Osteoblast (primary cell): Measurements from ENCODE around the gene NHLH1. TPM values are rescaled to one million over a fixed set of nuclear protein-coding genes. Genes with fewer than 3 reads are reported as not detected.

Experiments used
- DNase-seq: peaks from one replicate; pipeline ENCODE4 v3.0.0; 2011; ENCODE audit warnings: low spot score, mixed read lengths; ENCODE audit not compliant: insufficient read length; ENCODE audit errors: missing footprints
- H2AFZ ChIP-seq: 2 replicates; pipeline ENCODE4 v1.6.0; 2011; ENCODE audit warnings: mild to moderate bottlenecking, low read length
- H3K27ac ChIP-seq: 2 replicates; pipeline ENCODE4 v1.5.1; 2011; ENCODE audit warnings: mild to moderate bottlenecking, low read depth, low read length, moderate library complexity
- H3K27me3 ChIP-seq: 2 replicates; pipeline ENCODE4 v1.6.0; 2012; ENCODE audit warnings: mild to moderate bottlenecking, control low read depth, inconsistent platforms, low read length, moderate library complexity; ENCODE audit not compliant: insufficient read depth
- H3K36me3 ChIP-seq: 2 replicates; pipeline ENCODE4 v1.5.1; 2011; ENCODE audit warnings: mild to moderate bottlenecking, low read length, control low read depth, moderate library complexity; ENCODE audit not compliant: insufficient read depth
- H3K4me1 ChIP-seq: 2 replicates; pipeline ENCODE4 v1.5.1; 2011; ENCODE audit warnings: mild to moderate bottlenecking, low read length, control low read depth, moderate library complexity; ENCODE audit not compliant: insufficient read depth
- H3K4me2 ChIP-seq: 2 replicates; pipeline ENCODE4 v1.6.0; 2011; ENCODE audit warnings: mild to moderate bottlenecking, low read length; ENCODE audit not compliant: insufficient read depth
- H3K4me3 ChIP-seq: fragments of 200-600 bp; sonication (generic); 3 replicates; pipeline ENCODE4 v1.5.1; 2012; ENCODE audit warnings: mild to moderate bottlenecking, low read length, inconsistent platforms; ENCODE audit not compliant: insufficient read depth
- H3K79me2 ChIP-seq: 2 replicates; pipeline ENCODE4 v1.6.0; 2012; ENCODE audit warnings: mild to moderate bottlenecking, low read length, control low read depth, inconsistent platforms; ENCODE audit not compliant: insufficient read depth
- H3K9me3 ChIP-seq: 2 replicates; pipeline ENCODE4 v1.5.1; 2011; ENCODE audit warnings: low read depth, low read length, control low read depth
- H4K20me1 ChIP-seq: 2 replicates; pipeline ENCODE4 v1.6.0; 2012; ENCODE audit warnings: mild to moderate bottlenecking, low read length, control low read depth; ENCODE audit not compliant: insufficient read depth
- CTCF ChIP-seq: IDR thresholded peaks from 2 replicates; pipeline ENCODE4 v1.5.1; 2011; ENCODE audit warnings: mild to moderate bottlenecking, low read depth, low read length, moderate library complexity; ENCODE audit errors: extremely low read depth
- total RNA-seq: library from RNA; depleted of rRNA; stranded (reverse); fragments of >200 nt; gene quantifications from 2 replicates; pipeline ENCODE4 v1.2.3, GENCODE V29; 2012

The NHLH1 gene
- total RNA-seq, 1 donor: not detected

- Histone ChIP-seq H3K79me2 (no peaks in the 10 kb centered on the region), H3K4me2 (no peak overlapping the region), H3K27ac (no peak overlapping the region), H3K9me3 (no peaks in the 10 kb centered on the region), H3K4me1 (peaks cover 4% of the 10 kb centered on the region), H2AFZ (no peak overlapping the region), H3K36me3 (no peaks in the 10 kb centered on the region), H3K4me3 (no peak overlapping the region), H4K20me1 (no peaks in the 10 kb centered on the region), H3K27me3 (no peaks in the 10 kb centered on the region)
- DNase-seq: no peak
- TF ChIP-seq CTCF: no peak
Observed at GRCh38 chr1:160371756-160372155, 4.9 kb downstream of the NHLH1 start.

- H3K27me3 ChIP-seq: peaks cover under 1% of the 10 kb centered on the region
- no peak overlapping the region for H3K4me2 ChIP-seq
Observed at GRCh38 chr1:160373696-160374095, 6.8 kb downstream of the NHLH1 start.

GRCh38 chr1:160374306-160375110, 7.6 kb downstream of the NHLH1 start:
- no peak for DNase-seq
- Histone ChIP-seq H3K27ac (no peak overlapping the region), H4K20me1 (no peaks in the 10 kb centered on the region), H3K4me1 (peaks cover 16% of the 10 kb centered on the region), H3K36me3 (no peaks in the 10 kb centered on the region), H2AFZ (no peak overlapping the region), H3K79me2 (no peaks in the 10 kb centered on the region), H3K27me3 (peaks cover 9% of the 10 kb centered on the region), H3K9me3 (no peaks in the 10 kb centered on the region), H3K4me3 (no peak overlapping the region), H3K4me2 (no peak overlapping the region)
- no peak for TF ChIP-seq CTCF

More at GRCh38 chr1:160373696-160374095, 6.8 kb downstream of the NHLH1 start:
- Histone ChIP-seq H3K4me1 (peaks cover 16% of the 10 kb centered on the region), H3K36me3 (no peaks in the 10 kb centered on the region), H3K9me3 (no peaks in the 10 kb centered on the region), H2AFZ (no peak overlapping the region), H4K20me1 (no peaks in the 10 kb centered on the region), H3K4me3 (no peak overlapping the region), H3K79me2 (no peaks in the 10 kb centered on the region), H3K27ac (no peak overlapping the region)
- DNase-seq: no peak
- TF ChIP-seq CTCF: no peak

GRCh38 chr1:160375788-160376524, 9.1 kb downstream of the NHLH1 start:
- H3K27me3 ChIP-seq: peaks cover 12% of the 10 kb centered on the region
- no peak overlapping the region for H3K4me2 ChIP-seq
- no peak overlapping the region for H3K4me3 ChIP-seq
- peaks cover 16% of the 10 kb centered on the region for H3K4me1 ChIP-seq
- TF ChIP-seq CTCF: no peak
- no peak overlapping the region for H3K27ac ChIP-seq
- no peak for DNase-seq
- H3K9me3 ChIP-seq: no peaks in the 10 kb centered on the region
- no peaks in the 10 kb centered on the region for H4K20me1 ChIP-seq
- no peaks in the 10 kb centered on the region for H3K79me2 ChIP-seq
- no peak overlapping the region for H2AFZ ChIP-seq
- no peaks in the 10 kb centered on the region for H3K36me3 ChIP-seq
